GM08714 (cell line): ENCODE data around the gene CAMK1.

Experiments used
- H3K4me3 ChIP-seq: fragments of 200-500 bp; sonication (Bioruptor generic); 2 replicates; pipeline ENCODE4 v1.5.1; 2014; ENCODE audit warnings: mild to moderate bottlenecking, low read length, inconsistent platforms
- ZNF274 ChIP-seq: IDR thresholded peaks from 2 replicates; pipeline ENCODE4 v1.6.1; 2012; ENCODE audit warnings: mild to moderate bottlenecking, low read depth, low read length

Gene CAMK1

GRCh38 chr3:9769426-9770275, at the start of gene CAMK1:
TSS of gene CAMK1 (minus strand) at chr3:9769947. CDS start at chr3:9767749, 2,198 bp downstream.
- peak within 1 kb of the TSS; percentile 2; the same call in 1 of the 2 replicates for H3K4me3 ChIP-seq
- no peak for TF ChIP-seq ZNF274

DNA sequence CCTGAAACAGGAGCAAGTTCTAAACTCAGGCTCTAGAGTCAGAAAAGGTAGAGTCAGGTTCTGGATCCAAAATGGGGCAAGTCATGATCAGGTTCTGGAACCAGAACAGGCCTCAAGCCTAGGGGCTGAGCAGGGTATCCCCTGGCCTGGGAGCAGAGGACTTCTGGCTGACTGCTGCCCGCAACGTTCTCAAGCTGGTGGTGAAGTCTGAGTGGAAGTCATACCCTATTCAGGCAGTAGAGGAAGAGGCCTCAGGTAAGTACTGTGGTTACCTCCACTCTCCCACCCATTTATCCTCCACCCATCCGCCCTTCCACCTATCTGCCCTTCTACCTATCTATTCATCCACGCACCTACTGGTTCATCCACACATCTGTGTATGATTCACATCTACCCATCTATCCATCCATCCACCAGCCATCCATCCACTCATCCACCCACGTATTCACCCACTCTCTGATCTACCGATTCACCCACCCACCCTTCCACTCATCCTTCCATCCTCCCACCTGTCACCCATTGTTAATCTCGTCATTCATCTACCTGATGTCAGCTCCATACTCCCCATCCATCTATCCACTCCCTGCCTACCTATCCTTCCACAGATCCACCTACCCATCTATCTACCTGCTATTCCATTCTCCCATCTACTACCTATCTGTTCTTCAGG, 49.1 kb upstream of the CAMK1 start:
- no peak overlapping the region for H3K4me3 ChIP-seq
- TF ChIP-seq ZNF274: no peak

DNA sequence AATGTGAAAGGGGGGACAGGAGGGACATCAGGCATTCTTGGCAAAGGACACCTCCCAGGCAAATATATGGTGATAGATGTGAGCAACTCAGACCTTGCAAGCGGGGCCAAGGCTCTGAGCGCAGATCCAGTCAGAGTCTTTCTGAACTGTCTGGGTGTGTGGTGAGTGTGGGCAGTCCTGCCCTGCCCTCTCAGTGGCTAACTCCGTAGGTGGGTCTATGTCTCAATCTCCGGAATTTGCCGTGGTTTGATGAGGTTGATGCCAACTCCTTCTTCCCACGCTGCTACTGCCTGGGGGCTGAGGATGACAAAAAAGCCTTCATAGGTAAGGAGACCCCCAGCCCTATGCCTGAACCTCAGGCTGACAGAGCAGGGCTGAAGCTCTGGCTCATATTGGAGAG, 47.7 kb upstream of the CAMK1 start:
- H3K4me3 ChIP-seq: no peak overlapping the region
- TF ChIP-seq ZNF274: no peak

DNA sequence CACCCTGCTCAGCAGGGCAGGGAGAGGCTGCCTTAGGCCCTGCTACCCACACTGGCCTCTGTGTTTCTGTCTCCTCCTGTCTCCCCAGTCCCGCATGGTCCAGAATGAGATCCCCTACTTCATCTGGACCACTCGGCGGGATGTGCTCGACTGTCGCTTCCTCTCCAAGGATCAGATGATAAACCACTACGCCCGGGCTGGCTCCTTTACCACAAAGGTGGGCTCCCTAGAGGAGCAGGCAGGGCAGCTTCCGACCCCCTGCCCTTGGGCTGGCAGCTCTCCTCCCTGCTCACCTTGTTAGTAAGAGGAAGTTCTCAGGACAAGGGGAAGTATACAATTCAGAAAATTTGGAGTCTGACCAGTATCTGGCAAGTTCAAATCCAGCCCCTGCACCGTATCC, 46.2 kb upstream of the CAMK1 start:
- no peak overlapping the region for H3K4me3 ChIP-seq
- TF ChIP-seq ZNF274: no peak

DNA sequence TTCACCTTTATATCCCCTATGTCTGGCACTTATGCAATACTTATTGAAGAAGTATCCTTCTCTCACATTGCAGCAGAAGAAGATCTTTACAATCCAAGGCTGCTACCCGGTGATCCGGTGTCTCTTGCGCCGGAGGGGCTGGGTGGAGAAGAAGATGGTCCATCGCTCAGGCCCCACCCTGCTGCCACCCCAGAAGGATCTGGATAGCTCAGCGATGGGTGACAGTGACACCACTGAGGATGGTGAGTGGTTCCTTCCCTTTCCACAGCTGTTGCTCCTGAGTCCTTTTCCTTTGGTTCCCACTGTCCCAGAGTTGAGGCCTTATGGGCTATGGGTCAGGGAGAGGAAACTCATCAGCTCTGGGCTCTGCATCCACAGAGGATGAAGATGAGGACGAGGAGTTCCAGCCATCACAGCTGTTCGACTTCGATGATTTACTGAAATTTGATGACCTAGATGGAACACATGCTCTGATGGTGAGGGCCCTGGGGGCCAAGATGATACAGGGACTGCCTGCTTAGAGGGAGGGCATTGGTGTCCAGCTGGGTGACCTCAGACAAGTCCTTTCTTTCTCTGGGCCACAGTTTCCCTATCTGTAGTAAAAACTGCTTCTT, 43.2 kb upstream of the CAMK1 start:
- TF ChIP-seq ZNF274: no peak
- H3K4me3 ChIP-seq: no peak overlapping the region

DNA sequence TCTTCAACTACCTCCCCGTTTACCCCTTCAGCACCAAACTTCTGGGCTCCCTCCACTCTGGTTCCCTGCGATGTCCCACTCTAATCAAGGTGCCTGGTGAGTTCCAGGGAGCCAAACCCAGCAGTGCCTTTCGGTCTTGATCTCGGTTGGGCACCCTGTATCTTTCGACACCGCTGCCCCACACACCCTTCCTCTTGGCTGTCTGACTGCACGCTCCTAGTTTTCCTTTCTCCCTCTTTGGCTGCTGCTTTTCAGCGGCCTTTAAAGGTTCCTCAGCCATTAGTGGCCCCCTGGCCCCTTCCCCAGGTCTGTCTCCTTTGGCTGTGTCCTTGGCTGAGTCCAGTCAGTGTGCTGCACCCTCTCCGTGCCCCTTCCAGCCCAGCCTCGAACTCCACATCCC, 41.1 kb upstream of the CAMK1 start:
- H3K4me3 ChIP-seq: no peak overlapping the region
- no peak for TF ChIP-seq ZNF274

GRCh38 chr3:9810433-9810770, 40.7 kb upstream of the CAMK1 start:
- peak overlapping the region; percentile 24; the same call in 1 of the 2 replicates for H3K4me3 ChIP-seq
- TF ChIP-seq ZNF274: no peak

DNA sequence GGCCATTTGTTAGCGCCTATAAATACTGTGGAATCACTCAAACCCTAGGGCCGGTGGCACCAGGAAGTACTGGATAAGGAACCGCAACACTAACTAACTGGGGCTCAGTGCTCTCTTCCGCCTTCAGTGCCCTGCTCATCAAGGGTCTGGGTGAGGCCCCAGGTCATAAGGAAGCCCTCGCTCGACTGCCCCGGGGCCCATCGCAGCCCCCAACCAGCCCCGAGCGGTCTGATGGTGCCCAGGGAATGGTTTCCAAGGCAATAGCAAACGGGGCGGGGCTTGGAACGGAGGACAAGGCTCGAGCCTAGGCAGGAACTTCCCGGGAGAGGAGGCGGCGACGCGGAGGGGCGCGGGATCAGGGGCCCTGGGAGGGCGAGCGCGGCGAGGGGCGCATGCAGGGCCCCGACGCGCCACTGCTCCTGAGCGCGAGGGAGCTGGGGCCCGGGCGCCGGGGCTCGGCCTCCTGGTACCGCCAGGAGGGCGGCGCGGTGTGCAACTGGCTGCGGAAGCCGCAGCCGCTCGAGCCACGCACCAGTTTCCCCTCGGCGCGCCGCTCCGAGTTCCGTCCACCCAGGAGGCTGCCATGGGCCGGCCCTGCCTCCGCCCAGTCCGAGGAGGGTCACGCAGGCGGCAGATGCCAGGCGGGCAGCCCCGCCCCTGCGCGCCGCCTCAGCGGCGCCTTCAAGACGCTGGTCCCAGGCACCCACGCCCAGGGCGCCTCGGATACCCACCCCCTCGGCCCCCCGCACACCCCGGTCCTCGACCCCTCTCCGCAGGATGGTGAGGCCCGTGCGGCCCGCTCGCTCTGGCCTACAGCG, 40.1 kb upstream of the CAMK1 start, which contains the start of gene TTLL3:
Gene TTLL3, plus strand, starts transcription at position 648 of the 818 bp plus-strand sequence. CDS start 400 bp downstream, outside the sequence.
- peak within 1 kb of the TSS; percentile 24; the same call in 1 of the 2 replicates for H3K4me3 ChIP-seq
- TF ChIP-seq ZNF274: no peak

DNA sequence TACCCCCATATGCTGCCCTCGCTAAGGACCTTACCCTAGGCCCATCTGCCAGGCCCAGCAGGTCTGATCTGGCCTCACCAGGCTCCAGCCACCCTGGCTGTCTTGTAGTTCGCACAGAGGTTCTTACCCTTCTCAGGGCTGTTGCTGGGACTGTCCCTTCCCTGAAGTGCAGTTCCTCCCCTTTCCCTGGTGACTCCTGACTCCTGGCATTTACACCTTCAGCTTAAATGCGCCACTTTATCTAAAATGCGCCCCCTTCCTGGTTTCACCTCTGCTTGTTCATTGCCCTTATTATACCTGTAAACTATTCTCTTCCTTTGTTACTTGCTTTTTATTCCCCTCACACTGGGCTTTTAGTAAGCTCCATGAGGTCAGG, 39.5 kb upstream of the CAMK1 start:
- no peak for TF ChIP-seq ZNF274
- peak overlapping the region; percentile 24; the same call in 1 of the 2 replicates for H3K4me3 ChIP-seq

DNA sequence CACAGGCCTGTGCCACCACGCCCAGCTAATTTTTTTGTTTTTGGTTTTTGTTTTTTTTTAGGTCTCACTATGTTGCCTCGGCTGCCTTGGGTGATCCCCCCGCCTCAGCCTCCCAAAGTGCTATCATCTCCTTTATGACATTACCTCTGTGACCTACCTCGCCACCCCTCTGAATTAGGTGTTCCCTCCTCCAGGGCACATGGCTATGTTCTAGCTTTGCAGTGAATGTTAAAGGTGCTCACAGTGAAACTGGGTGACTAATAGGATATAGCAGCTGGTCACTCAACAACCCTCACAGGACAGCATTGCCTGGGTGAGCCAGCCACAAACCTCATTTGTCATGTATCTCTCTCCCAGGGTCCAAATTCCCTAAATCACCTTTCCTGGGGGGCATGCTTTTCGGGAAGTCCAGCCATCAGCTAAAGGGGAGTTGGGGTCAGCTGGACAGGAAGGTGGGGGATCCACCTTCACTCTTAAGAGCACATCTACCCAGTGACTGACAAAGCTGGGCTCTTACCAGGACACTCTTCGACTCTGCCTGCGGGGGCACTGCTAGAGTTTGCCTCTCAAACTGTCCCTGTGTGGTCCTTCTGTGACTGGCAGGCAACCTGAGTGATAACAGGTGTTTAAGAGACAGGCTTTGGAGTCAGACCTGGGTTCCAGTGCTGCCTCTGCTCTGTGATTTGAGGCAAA, 38.7 kb upstream of the CAMK1 start:
- TF ChIP-seq ZNF274: no peak
- H3K4me3 ChIP-seq: no peak overlapping the region

GRCh38 chr3:9807981-9808344, 38.2 kb upstream of the CAMK1 start:
- TF ChIP-seq ZNF274: no peak
- no peak overlapping the region for H3K4me3 ChIP-seq

DNA sequence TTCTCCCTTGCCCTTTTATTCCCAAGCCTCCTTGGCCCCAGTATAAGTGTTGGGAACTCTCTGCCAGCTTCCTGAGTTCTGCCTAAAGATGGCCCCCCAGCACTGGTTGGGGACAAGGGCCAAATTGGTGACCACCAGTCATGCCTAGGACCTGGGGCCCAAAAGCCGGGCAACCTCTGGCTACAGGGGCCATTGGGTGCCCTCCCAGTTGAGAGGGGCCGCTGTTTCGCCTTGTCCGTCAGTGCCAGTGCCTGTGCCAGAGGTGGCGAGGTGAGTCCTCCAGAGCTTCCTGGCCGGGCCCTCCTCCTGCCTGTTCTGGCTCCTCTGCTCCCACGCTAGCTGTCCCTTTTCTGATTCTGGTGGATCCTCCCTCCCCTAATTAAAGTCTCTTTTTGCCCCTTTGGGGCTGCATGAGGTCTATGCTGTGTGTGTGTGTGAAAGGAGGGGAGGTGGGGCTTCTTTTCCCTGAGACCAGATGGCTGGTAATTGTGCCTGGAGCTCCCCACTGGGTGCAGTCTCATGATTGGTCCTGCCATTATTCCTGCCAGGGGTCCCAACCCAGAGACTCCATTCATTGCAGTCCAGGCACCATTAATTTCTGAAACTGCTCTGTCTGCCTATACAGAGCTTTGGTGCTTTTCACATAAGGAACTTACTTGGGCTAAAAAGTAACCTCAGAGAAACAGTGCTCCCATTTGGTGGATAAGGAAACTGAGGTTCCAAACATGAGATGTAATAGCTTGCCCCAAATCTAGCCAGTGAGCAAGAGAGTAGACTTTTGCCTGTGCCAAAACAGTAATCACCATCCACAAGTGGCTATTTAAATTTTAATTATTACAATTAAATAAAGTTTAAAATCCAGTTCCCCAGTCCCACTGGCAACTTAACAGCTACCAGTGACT, 37.2 kb upstream of the CAMK1 start:
- no peak overlapping the region for H3K4me3 ChIP-seq

More for the DNA sequence above, 37.2 kb upstream of the CAMK1 start:
- no peak for TF ChIP-seq ZNF274
